Neural progenitor cell (in vitro differentiated cells): ENCODE results near the gene ATM. TPM values are rescaled to one million over a fixed set of nuclear protein-coding genes. Genes with fewer than 3 reads are reported as not detected.
A peak's percentile ranks its signal among the peaks of the same experiment; 100 is the strongest.

Source experiments
- DNase-seq: peaks from one replicate; pipeline ENCODE4 v3.0.0-alpha.2; 2016; ENCODE audit warnings: low spot score
- H2AFZ ChIP-seq: fragments of 200-600 bp; sonication (generic); replicated peaks from 2 replicates; pipeline ENCODE4 v1.6.1; 2016; ENCODE audit warnings: antibody characterized with exemption
- H3F3A ChIP-seq: fragments of 200-600 bp; sonication (generic); 2 replicates; pipeline ENCODE4 v1.6.1; 2016; ENCODE audit warnings: antibody characterized with exemption, low read depth
- H3K27ac ChIP-seq: fragments of 200-600 bp; sonication (generic); 2 replicates; pipeline ENCODE4 v1.5.1; 2016; ENCODE audit warnings: mild to moderate bottlenecking
- H3K27me3 ChIP-seq: fragments of 200-600 bp; sonication (generic); 2 replicates; pipeline ENCODE4 v1.6.1; 2016; ENCODE audit warnings: mild to moderate bottlenecking, moderate library complexity
- H3K36me3 ChIP-seq: fragments of 200-600 bp; sonication (generic); 2 replicates; pipeline ENCODE4 v1.5.1; 2016
- H3K4me1 ChIP-seq: fragments of 200-600 bp; sonication (generic); 2 replicates; pipeline ENCODE4 v1.6.1; 2016; ENCODE audit warnings: mixed run types
- H3K4me2 ChIP-seq: fragments of 200-600 bp; sonication (generic); 2 replicates; pipeline ENCODE4 v1.6.1; 2016
- H3K4me3 ChIP-seq: fragments of 200-600 bp; sonication (generic); 2 replicates; pipeline ENCODE4 v1.5.1; 2016
- H3K79me2 ChIP-seq: fragments of 200-600 bp; sonication (generic); 2 replicates; pipeline ENCODE4 v1.6.1; 2016; ENCODE audit warnings: low read depth
- H3K9ac ChIP-seq: fragments of 200-600 bp; sonication (generic); 2 replicates; pipeline ENCODE4 v1.6.1; 2016
- H3K9me3 ChIP-seq: fragments of 200-600 bp; sonication (generic); 2 replicates; pipeline ENCODE4 v1.5.1; 2016; ENCODE audit warnings: low read depth
- H4K20me1 ChIP-seq: fragments of 200-600 bp; sonication (generic); 2 replicates; pipeline ENCODE4 v1.6.1; 2016; ENCODE audit warnings: low read depth
- H3K27ac Mint-ChIP-seq: 3 replicates; pipeline ENCODE4 v1.8.0; 2021; ENCODE audit warnings: mixed read lengths
- H3K27me3 Mint-ChIP-seq: 2 replicates; pipeline ENCODE4 v1.8.0; 2022; ENCODE audit warnings: low read depth, mild to moderate bottlenecking, inconsistent platforms, moderate library complexity, mixed read lengths; ENCODE audit not compliant: insufficient read depth
- H3K36me3 Mint-ChIP-seq: 3 replicates; pipeline ENCODE4 v1.8.0; 2021; ENCODE audit warnings: mixed read lengths
- H3K4me1 Mint-ChIP-seq: 3 replicates; pipeline ENCODE4 v1.8.0; 2021; ENCODE audit warnings: mixed read lengths
- H3K4me3 Mint-ChIP-seq: 3 replicates; pipeline ENCODE4 v1.8.0; 2021; ENCODE audit warnings: mild to moderate bottlenecking, moderate library complexity, mixed read lengths
- H3K9me3 Mint-ChIP-seq: 3 replicates; pipeline ENCODE4 v1.8.0; 2020; ENCODE audit warnings: mixed read lengths
- EZH2 ChIP-seq: fragments of 200-600 bp; sonication (generic); IDR thresholded peaks from 2 replicates; pipeline ENCODE4 v1.6.1; 2017; ENCODE audit warnings: antibody characterized with exemption, mild to moderate bottlenecking, moderate library complexity
- EZH2phosphoT487 ChIP-seq: fragments of 200-600 bp; sonication (generic); IDR thresholded peaks from 2 replicates; pipeline ENCODE4 v1.6.1; 2017; ENCODE audit warnings: antibody characterized with exemption
- total RNA-seq: library from RNA; depleted of rRNA; stranded (reverse); fragments of >200 nt; gene quantifications from 2 replicates; pipeline ENCODE4 v1.2.3, GENCODE V29; 2015; ENCODE audit warnings: low replicate concordance
- TF ChIP-seq, protein P1 (sequence below): fragments of 200-600 bp; sonication (generic); IDR thresholded peaks from 2 replicates; pipeline ENCODE4 v1.5.1; 2017; ENCODE audit warnings: antibody characterized with exemption, mild to moderate bottlenecking

Gene ATM
- total RNA-seq, 1 donor from 2014 or later: 105 TPM

DNA sequence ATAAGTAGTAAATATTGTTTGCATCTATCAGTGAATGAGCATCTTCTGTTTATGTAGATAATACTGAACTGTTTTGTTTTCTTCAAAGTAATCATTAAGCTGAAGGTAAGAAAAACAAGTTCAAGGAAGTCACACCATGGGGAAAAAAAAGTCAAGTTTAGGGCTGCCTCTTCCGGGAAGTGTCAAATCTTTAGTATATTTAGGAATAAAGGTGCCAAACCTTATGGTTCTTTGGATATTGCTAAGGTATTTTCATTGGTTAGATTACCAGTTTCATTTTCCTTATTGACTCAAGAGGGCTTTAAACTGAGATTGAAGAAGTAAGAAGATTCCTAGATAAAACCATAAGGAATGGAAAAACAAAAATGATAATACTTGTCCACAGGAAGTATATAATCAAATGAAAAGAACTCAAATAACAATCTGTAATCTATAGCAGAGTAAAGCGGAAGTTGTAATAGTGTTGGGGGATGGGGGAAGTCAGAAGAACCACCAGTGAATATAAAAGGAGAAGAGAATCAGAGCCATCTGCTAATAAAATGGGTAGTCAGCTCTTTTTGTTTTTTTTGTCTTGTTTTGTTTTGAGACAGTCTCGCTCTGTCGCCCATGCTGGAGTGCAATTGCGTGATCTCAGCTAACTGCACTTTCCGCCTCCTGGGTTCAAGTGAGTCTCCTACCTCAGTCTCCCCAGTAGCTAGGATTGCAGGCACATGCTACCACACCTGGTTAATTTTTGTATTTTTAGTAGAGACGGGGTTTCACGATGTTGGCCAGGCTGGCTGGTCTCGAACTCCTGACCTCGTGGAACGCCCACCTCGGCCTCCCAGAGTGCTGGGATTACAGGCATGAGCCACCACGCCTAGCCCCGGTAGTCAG is 2.3 kb downstream of the ATM start:
- no peak overlapping the region for H3K27ac Mint-ChIP-seq

DNA sequence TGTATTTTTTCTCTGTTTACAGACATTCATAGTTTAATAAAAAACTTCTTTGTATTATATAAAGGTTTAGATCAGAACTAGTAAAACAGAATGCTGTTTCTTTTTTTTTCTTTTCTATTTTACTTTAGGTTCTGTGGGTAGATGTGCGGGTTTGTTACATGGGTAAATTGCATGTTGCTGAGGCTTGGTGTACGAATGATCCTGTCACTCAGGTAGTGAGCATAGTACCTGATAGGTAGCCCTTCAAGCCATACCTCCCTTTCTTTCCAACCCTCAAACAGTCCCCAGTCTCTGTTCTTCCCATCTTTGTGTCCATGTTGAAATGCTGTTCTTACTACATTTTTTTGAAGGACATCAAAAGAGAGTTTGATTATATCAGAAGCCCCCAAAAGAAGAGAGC is 3.2 kb downstream of the ATM start:
- Histone ChIP-seq H3K27ac (no peak overlapping the region), H3K79me2 (peaks cover 54% of the 10 kb centered on the region), H3K4me1 (peaks cover 17% of the 10 kb centered on the region), H3K4me3 (no peak overlapping the region), H3K9me3 (no peaks in the 10 kb centered on the region), H3K27me3 (no peaks in the 10 kb centered on the region), H3F3A (peaks cover 24% of the 10 kb centered on the region), H2AFZ (no peak overlapping the region), H3K9ac (no peak overlapping the region), H3K4me2 (no peak overlapping the region), H4K20me1 (peaks cover 28% of the 10 kb centered on the region), H3K36me3 (peaks cover 18% of the 10 kb centered on the region)
- Mint-ChIP-seq H3K27me3 (peaks cover 2% of the 10 kb centered on the region), H3K27ac (no peak overlapping the region), H3K36me3 (peaks cover 6% of the 10 kb centered on the region), H3K9me3 (no peaks in the 10 kb centered on the region), H3K4me3 (no peak overlapping the region), H3K4me1 (peaks cover 17% of the 10 kb centered on the region)
- no peak for DNase-seq
- TF ChIP-seq EZH2 (no peak), EZH2phosphoT487 (no peak)
- TF ChIP-seq, protein P1, sequence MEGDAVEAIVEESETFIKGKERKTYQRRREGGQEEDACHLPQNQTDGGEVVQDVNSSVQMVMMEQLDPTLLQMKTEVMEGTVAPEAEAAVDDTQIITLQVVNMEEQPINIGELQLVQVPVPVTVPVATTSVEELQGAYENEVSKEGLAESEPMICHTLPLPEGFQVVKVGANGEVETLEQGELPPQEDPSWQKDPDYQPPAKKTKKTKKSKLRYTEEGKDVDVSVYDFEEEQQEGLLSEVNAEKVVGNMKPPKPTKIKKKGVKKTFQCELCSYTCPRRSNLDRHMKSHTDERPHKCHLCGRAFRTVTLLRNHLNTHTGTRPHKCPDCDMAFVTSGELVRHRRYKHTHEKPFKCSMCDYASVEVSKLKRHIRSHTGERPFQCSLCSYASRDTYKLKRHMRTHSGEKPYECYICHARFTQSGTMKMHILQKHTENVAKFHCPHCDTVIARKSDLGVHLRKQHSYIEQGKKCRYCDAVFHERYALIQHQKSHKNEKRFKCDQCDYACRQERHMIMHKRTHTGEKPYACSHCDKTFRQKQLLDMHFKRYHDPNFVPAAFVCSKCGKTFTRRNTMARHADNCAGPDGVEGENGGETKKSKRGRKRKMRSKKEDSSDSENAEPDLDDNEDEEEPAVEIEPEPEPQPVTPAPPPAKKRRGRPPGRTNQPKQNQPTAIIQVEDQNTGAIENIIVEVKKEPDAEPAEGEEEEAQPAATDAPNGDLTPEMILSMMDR: no peak

More for the DNA sequence above, 2.3 kb downstream of the ATM start:
- Histone ChIP-seq H3K9ac (no peak overlapping the region), H3K4me1 (peaks cover 26% of the 10 kb centered on the region), H3K27ac (no peak overlapping the region), H3K36me3 (peaks cover 18% of the 10 kb centered on the region), H2AFZ (no peak overlapping the region), H3F3A (peaks cover 24% of the 10 kb centered on the region), H3K4me2 (peak overlapping the region; percentile 96), H3K9me3 (no peaks in the 10 kb centered on the region), H4K20me1 (peaks cover 37% of the 10 kb centered on the region), H3K79me2 (peaks cover 63% of the 10 kb centered on the region), H3K27me3 (no peaks in the 10 kb centered on the region), H3K4me3 (peak overlapping the region; percentile 86)
- no peak for TF ChIP-seq EZH2
- TF ChIP-seq, protein P1: no peak
- no peak for TF ChIP-seq EZH2phosphoT487
- H3K36me3 Mint-ChIP-seq: peaks cover 4% of the 10 kb centered on the region
- H3K4me1 Mint-ChIP-seq: peaks cover 26% of the 10 kb centered on the region
- H3K27me3 Mint-ChIP-seq: peaks cover 2% of the 10 kb centered on the region
- DNase-seq: no peak
- no peak overlapping the region for H3K4me3 Mint-ChIP-seq
- no peaks in the 10 kb centered on the region for H3K9me3 Mint-ChIP-seq

DNA sequence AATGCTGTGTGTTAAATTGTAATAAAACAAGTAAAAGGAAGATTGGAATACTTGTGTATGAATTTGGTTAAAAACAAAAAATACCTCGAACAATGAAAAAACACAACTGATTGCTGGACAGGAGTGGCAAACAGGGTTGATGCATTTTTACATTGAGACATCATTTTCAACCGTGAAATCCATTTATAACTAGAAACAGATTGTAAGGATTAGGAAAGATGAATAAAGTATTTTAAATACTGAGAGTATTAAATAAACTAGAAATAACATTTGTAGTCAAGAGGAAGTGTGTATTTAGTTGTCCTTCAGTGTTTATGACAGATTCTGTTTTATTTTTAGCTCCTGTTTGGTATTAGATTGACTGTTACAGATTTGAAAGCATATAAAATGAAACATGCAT is 5.4 kb downstream of the ATM start:
- Histone ChIP-seq H3K4me3 (no peak overlapping the region), H3K79me2 (peaks cover 41% of the 10 kb centered on the region), H3K27ac (no peak overlapping the region), H3K9ac (no peak overlapping the region), H3K4me2 (no peak overlapping the region), H3K9me3 (no peaks in the 10 kb centered on the region), H3K27me3 (no peaks in the 10 kb centered on the region), H2AFZ (no peak overlapping the region), H3K36me3 (peaks cover 18% of the 10 kb centered on the region), H3K4me1 (peaks cover 14% of the 10 kb centered on the region), H4K20me1 (peaks cover 22% of the 10 kb centered on the region), H3F3A (peaks cover 11% of the 10 kb centered on the region)
- DNase-seq: no peak
- TF ChIP-seq, protein P1: no peak
- TF ChIP-seq EZH2phosphoT487 (no peak), EZH2 (no peak)
- Mint-ChIP-seq H3K4me3 (no peak overlapping the region), H3K27me3 (no peaks in the 10 kb centered on the region), H3K9me3 (no peaks in the 10 kb centered on the region), H3K27ac (no peak overlapping the region), H3K36me3 (peaks cover 12% of the 10 kb centered on the region), H3K4me1 (peaks cover 11% of the 10 kb centered on the region)
